Ovary (tissue), 9 donors: Measurements from ENCODE around the gene TP73. TPM values are rescaled to one million over a fixed set of nuclear protein-coding genes. Genes with fewer than 3 reads are reported as not detected.

Source experiments
- DNase-seq, 5 donors: peaks; one replicate each; pipeline ENCODE4 v3.0.0-alpha.2; 2019 to 2020
- H3K27ac ChIP-seq, 2 donors: fragments of 200-600 bp; one replicate each; pipeline versions ENCODE4 v1.5.1 to v1.8.0; 2019 to 2022
- H3K27me3 ChIP-seq: fragments of 200-600 bp; one replicate; pipeline ENCODE4 v1.8.0; 2022
- H3K36me3 ChIP-seq: fragments of 200-600 bp; sonication (generic); one replicate; pipeline ENCODE4 v1.5.1; 2019
- H3K4me1 ChIP-seq: one replicate; pipeline ENCODE4 v1.8.1; 2013; ENCODE audit warnings: mild to moderate bottlenecking, moderate library complexity; ENCODE audit not compliant: insufficient read depth
- H3K4me3 ChIP-seq: fragments of 200-600 bp; sonication (generic); one replicate; pipeline ENCODE4 v1.5.1; 2017
- H3K9me3 ChIP-seq, 2 donors: fragments of 200-600 bp in 1 of 2; sonication (generic) in 1 of 2; one replicate each; pipeline versions ENCODE4 v1.5.1 to v1.8.1; 2013 to 2019; ENCODE audit warnings: mild to moderate bottlenecking in 1 of 2, moderate library complexity in 1 of 2
- CTCF ChIP-seq, 3 donors: fragments of 450-650 bp in 2 of 3; fragments of 200-600 bp in 1 of 3; IDR thresholded peaks; one replicate each; pipeline versions ENCODE4 v1.5.1 to v1.8.0; 2016 to 2022; ENCODE audit warnings: antibody characterized with exemption in 3 of 3, mild to moderate bottlenecking in 1 of 3
- EP300 ChIP-seq: sonication (generic); formaldehyde crosslinking; IDR thresholded peaks from one replicate; pipeline ENCODE4 v1.6.1; 2017; ENCODE audit warnings: antibody characterized with exemption
- POLR2A ChIP-seq: fragments of 450-650 bp; IDR thresholded peaks from one replicate; pipeline ENCODE4 v1.6.1; 2017; ENCODE audit warnings: antibody characterized with exemption, mild to moderate bottlenecking, moderate library complexity
- WGBS, 3 donors: extraction: QIAGEN DNeasy Blood & Tissue Kit in 1 of 3; methylation state at CpG; one replicate each; pipeline versions ENCODE4 v1.1.5 to v1.1.7; 2013 to 2017; 5-methylcytosine and 5-hydroxymethylcytosine counted together
- intact Hi-C, 4 donors: fragments of 100-400 bp; cut with DNase I; formaldehyde crosslinking; loops; one replicate each; pipeline versions ENCODE4 v1.11.0 to v1.15.1; 2022 to 2023
- polyA plus RNA-seq, 2 donors: library from polyadenylated mRNA; stranded (reverse); fragments of 200-250 nt in 1 of 2; fragments of 350-450 nt in 1 of 2; fragmentation: Illumina TruSeq in 1 of 2; extraction: RNeasy Lipid Tissue Mini Kit (QIAGEN cat#74804) in 1 of 2; gene quantifications; one replicate each; pipeline ENCODE4 v1.2.3, GENCODE V29; 2013 to 2014
- total RNA-seq, 7 donors: library from RNA; depleted of rRNA in 2 of 7; stranded (reverse); fragments of >200 nt in 2 of 7; fragmentation: NEBNext Ultra II Directional in 3 of 7; extraction: Animal tissue kit (Norgen Biotek cat#: 25700) in 3 of 7; gene quantifications; one replicate each; pipeline versions ENCODE4 v1.1.0 to v1.2.4, GENCODE V29; 2016 to 2023
- donor health status: DM: no; HTN: no; CAD: no; lungs with moderate emphysema.
- donor health status: DM: no; HTN: no; CAD: no.
- donor health status: Bipolar disorder and iron deficiency.
- donor health status: DM: yes; HTN: yes; CAD: no.
- donor health status: DM: no; HTN: no; CAD: no.
- donor health status: DM: yes; HTN: yes; CAD: no.

TP73 gene
- total and polyA plus RNA-seq, 9 donors = 0.03 to 7.5 (median 0.42) TPM

- WGBS, 3 donors = 70 to 72% (median 70%) methylated on average over 18 to 19 of the region's 19 CpGs
- H3K27me3 ChIP-seq = no peaks in the 10 kb centered on the region
- H3K27ac ChIP-seq = no peak overlapping the region
- TF ChIP-seq EP300 (no peak), CTCF (IDR thresholded peaks at IDR 0.05) (no peak), POLR2A (no peak)
- no peaks in the 10 kb centered on the region for H3K9me3 ChIP-seq
- DNase-seq = no peak
- no peaks in the 10 kb centered on the region for H3K36me3 ChIP-seq
- H3K4me1 ChIP-seq = no peaks in the 10 kb centered on the region
- no peak overlapping the region for H3K4me3 ChIP-seq
- intact Hi-C loops = no loop called here
These were observed 36.9 kb downstream of the TP73 start for GRCh38 chr1:3689138-3689750.

GRCh38 chr1:3690282-3691065 lies 38.2 kb downstream of the TP73 start:
- H3K4me3 ChIP-seq = no peak overlapping the region
- no peak overlapping the region for H3K27ac ChIP-seq
- H3K36me3 ChIP-seq = no peaks in the 10 kb centered on the region
- no peaks in the 10 kb centered on the region for H3K4me1 ChIP-seq
- H3K9me3 ChIP-seq = no peaks in the 10 kb centered on the region
- WGBS, 3 donors = 91 to 92% (median 92%) methylated on average over 50 of the region's 50 CpGs
- intact Hi-C loops = no loop called here
- no peak for DNase-seq
- TF ChIP-seq EP300 = no peak
- TF ChIP-seq CTCF (IDR thresholded peaks at IDR 0.05) = no peak
- TF ChIP-seq POLR2A = no peak
- H3K27me3 ChIP-seq = no peaks in the 10 kb centered on the region

GRCh38 chr1:3691421-3692204 lies 39.3 kb downstream of the TP73 start:
- no peak overlapping the region for H3K4me3 ChIP-seq
- H3K27ac ChIP-seq = no peak overlapping the region
- H3K4me1 ChIP-seq = peaks cover 2% of the 10 kb centered on the region
- no peak for DNase-seq
- intact Hi-C loops = no loop called here
- TF ChIP-seq CTCF (IDR thresholded peaks at IDR 0.05) (no peak), POLR2A (no peak), EP300 (no peak)
- no peaks in the 10 kb centered on the region for H3K9me3 ChIP-seq
- no peaks in the 10 kb centered on the region for H3K36me3 ChIP-seq
- WGBS, 3 donors = 80 to 85% (median 82%) methylated on average over 24 of the region's 24 CpGs
- H3K27me3 ChIP-seq = no peaks in the 10 kb centered on the region

- intact Hi-C loops = no loop called here
- Histone ChIP-seq H3K27me3 (no peaks in the 10 kb centered on the region), H3K4me1 (peaks cover 2% of the 10 kb centered on the region), H3K9me3 (no peaks in the 10 kb centered on the region), H3K36me3 (no peaks in the 10 kb centered on the region), H3K27ac (no peak overlapping the region), H3K4me3 (no peak overlapping the region)
- no peak for TF ChIP-seq POLR2A
- TF ChIP-seq EP300 = no peak
- no peak for TF ChIP-seq CTCF (IDR thresholded peaks at IDR 0.05)
- WGBS, 3 donors = 72 to 76% (median 74%) methylated on average over 13 of the region's 13 CpGs
- no peak for DNase-seq
These were observed 40.3 kb downstream of the TP73 start for GRCh38 chr1:3692598-3692997.
